Heart left ventricle (tissue), 13 donors: ENCODE results near the gene CNTNAP4.

Source experiments
- CTCF ChIP-seq, 12 donors: fragments of 200-600 bp; sonication (generic) in 4 of 12; IDR thresholded peaks; one replicate each; pipeline versions ENCODE4 v1.5.0 to v1.8.0; 2018 to 2022; ENCODE audit warnings: antibody characterized with exemption in 12 of 12, mild to moderate bottlenecking in 5 of 12
- POLR2A ChIP-seq, 2 donors: fragments of 450-650 bp; IDR thresholded peaks; one replicate each; pipeline ENCODE4 v1.6.1; 2017; ENCODE audit warnings: antibody characterized with exemption in 2 of 2, mild to moderate bottlenecking in 2 of 2, moderate library complexity in 2 of 2
- donor health status: ischemic (EF 13 %, LVEDD 7.1; RV severe dilation, severe dysfunction).
- donor health status: DM: no; HTN: yes; CAD: no.
- donor health status: DM: no; HTN: no; CAD: no.
- donor health status: ischemic (EF 25% LVEDD 6.9; RV normal size, moderate dysfunction).
- donor health status: ischemic (EF 25% LVEDD 5.7; RV mildly dilated, moderate dysfunction).
- donor health status: ischemic (EF 35%, LVEDD 5.7; RV mildly dilated, moderate dysfunction).
- donor health status: nonischemic (EF 11% LVEDD 7.7; RV severe dilation, severe dysfunction).
- donor health status: DM: yes; HTN: yes; CAD: no.
- donor health status: PGD.
- donor health status: ischemic (EF 29% LVEDD 5.4; RV normal size, mild dysfunction).
- donor health status: nonischemic (EF 23%, LVEDD 6.1; RV moderate dilation, normal function).

- TF ChIP-seq CTCF (IDR thresholded peaks at IDR 0.05) (no peak), POLR2A (IDR thresholded peaks at IDR 0.05) (no peak)
Observed at GRCh38 chr16:76309639-76310335, 32.6 kb downstream of the CNTNAP4 start.
